PC-3 (cell line): ENCODE results near the gene GPR152. TPM values are rescaled to one million over a fixed set of nuclear protein-coding genes. Genes with fewer than 3 reads are reported as not detected.
"Not testable (repeated sequence)": the region's sequence is repeated elsewhere in the genome, so short reads cannot be mapped to it uniquely, and the experiment has no call there.

Source experiments
- ATAC-seq: fragments of 200-7000 bp; cut with Tn5 transposase; 2 replicates; pipeline ENCODE4 v1.9.1; 2020; ENCODE audit warnings: mild to moderate bottlenecking, moderate library complexity
- BruUV-seq: library from RNA; stranded (reverse); fragments of 400-500 nt; replicated peaks from 2 replicates; lab custom pipeline; 2021; lab: Mats Ljungman, UMichigan
- CTCF ChIA-PET: fragments of 300-600 bp; sonication (Branson Sonifier 250); formaldehyde crosslinking; loops from one replicate; lab custom pipeline; 2022; ENCODE audit warnings: antibody characterized with exemption; lab: Charles Lee
- POLR2A ChIA-PET: fragments of 300-600 bp; sonication (Branson Sonifier 250); formaldehyde crosslinking; loops from one replicate; lab custom pipeline; 2022; ENCODE audit warnings: antibody characterized with exemption; ENCODE audit not compliant: unreplicated experiment; lab: Charles Lee
- DNase-seq: peaks from one replicate; pipeline ENCODE4 v3.0.0-alpha.2; 2015
- H2AFZ ChIP-seq: fragments of 300-600 bp; sonication (generic); 2 replicates; pipeline ENCODE4 v1.6.0; 2016; ENCODE audit warnings: antibody characterized with exemption, low read length
- H3F3A ChIP-seq: fragments of 300-600 bp; sonication (generic); one replicate; pipeline ENCODE4 v1.6.0; 2017; ENCODE audit warnings: antibody characterized with exemption, low read length, control low read depth, mild to moderate bottlenecking; ENCODE audit not compliant: unreplicated experiment
- H3K27ac ChIP-seq: fragments of 300-600 bp; sonication (generic); 2 replicates; pipeline ENCODE4 v1.5.1; 2016; ENCODE audit warnings: mild to moderate bottlenecking, low read length
- H3K27me3 ChIP-seq: fragments of 300-600 bp; sonication (generic); 2 replicates; pipeline ENCODE4 v1.6.1; 2016; ENCODE audit warnings: low read length, mixed read lengths
- H3K36me3 ChIP-seq: fragments of 300-600 bp; sonication (generic); 2 replicates; pipeline ENCODE4 v1.6.1; 2016; ENCODE audit warnings: low read depth, mixed run types, low read length, mixed read lengths
- H3K4me1 ChIP-seq: fragments of 300-600 bp; sonication (generic); 2 replicates; pipeline ENCODE4 v1.5.1; 2016; ENCODE audit warnings: low read length; ENCODE audit not compliant: insufficient read depth
- H3K4me2 ChIP-seq: fragments of 300-600 bp; sonication (generic); 2 replicates; pipeline ENCODE4 v1.6.0; 2016; ENCODE audit warnings: low read length
- H3K4me3 ChIP-seq: fragments of 300-600 bp; sonication (generic); 2 replicates; pipeline ENCODE4 v1.5.1; 2016; ENCODE audit warnings: mild to moderate bottlenecking, low read length, mixed read lengths
- H3K79me2 ChIP-seq: fragments of 300-600 bp; sonication (generic); 2 replicates; pipeline ENCODE4 v1.6.1; 2017; ENCODE audit warnings: low read length, mixed read lengths
- H3K9ac ChIP-seq: fragments of 300-600 bp; sonication (generic); 2 replicates; pipeline ENCODE4 v1.6.0; 2016; ENCODE audit warnings: mild to moderate bottlenecking, low read length
- H3K9me2 ChIP-seq: fragments of 300-600 bp; sonication (generic); replicated peaks from 2 replicates; pipeline ENCODE4 v1.6.1; 2016; ENCODE audit warnings: mixed run types, low read length, mixed read lengths
- H3K9me3 ChIP-seq: fragments of 300-600 bp; sonication (generic); 2 replicates; pipeline ENCODE4 v1.6.1; 2016; ENCODE audit warnings: low read length, mixed read lengths
- H4K20me1 ChIP-seq: fragments of 300-600 bp; sonication (generic); 2 replicates; pipeline ENCODE4 v1.6.1; 2016; ENCODE audit warnings: low read length, mixed read lengths
- EZH2 ChIP-seq: fragments of 300-600 bp; sonication (generic); IDR thresholded peaks from one replicate; pipeline ENCODE4 v1.6.1; 2017; ENCODE audit warnings: antibody characterized with exemption, mild to moderate bottlenecking, low read length; ENCODE audit not compliant: unreplicated experiment
- EZH2phosphoT487 ChIP-seq: fragments of 300-600 bp; sonication (generic); IDR thresholded peaks from 2 replicates; pipeline ENCODE4 v1.6.1; 2018; ENCODE audit warnings: mild to moderate bottlenecking, antibody characterized with exemption, low read length, borderline replicate concordance
- intact Hi-C: fragments of 100-400 bp; cut with micrococcal nuclease; formaldehyde crosslinking; loops from 2 replicates; pipeline ENCODE4 v1.9.0; 2023
- total RNA-seq: library from RNA; depleted of rRNA; stranded (reverse); fragments of >200 nt; gene quantifications from 2 replicates; pipeline ENCODE4 v1.2.3, GENCODE V29; 2014
- TF ChIP-seq, protein P1 (sequence below): fragments of 300-600 bp; sonication (generic); conservative IDR thresholded peaks from 2 replicates; pipeline ENCODE4 v1.5.1; 2017; ENCODE audit warnings: antibody characterized with exemption, low read depth, mild to moderate bottlenecking, low read length

The GPR152 gene
- total RNA-seq, 1 experiment from 2014 or later, result not detected

DNA sequence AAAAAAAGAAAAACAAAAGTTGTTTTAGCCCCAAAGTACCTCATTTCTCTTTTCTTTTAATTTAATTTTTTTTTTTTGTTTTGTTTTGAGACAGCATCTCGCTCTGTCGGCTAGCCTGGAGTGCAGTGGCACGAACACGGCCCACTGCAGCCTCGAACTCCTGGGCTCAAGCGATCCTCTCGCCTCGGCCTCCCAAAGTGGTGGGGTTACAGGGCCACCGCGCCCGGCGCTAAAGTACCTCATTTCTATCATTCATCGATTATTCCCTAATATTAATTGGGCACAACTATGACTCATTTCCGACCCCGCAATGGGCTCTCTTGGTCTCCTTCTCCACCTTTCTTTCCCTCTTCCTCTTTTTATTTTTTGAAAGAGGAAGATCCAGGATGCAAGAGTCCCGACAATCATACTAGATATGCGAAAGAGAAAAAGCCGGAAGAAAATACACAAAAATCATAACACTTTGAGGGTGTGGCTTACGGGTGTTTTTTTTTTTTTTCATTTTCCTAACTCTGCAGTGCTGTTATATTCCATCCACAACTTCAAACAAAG is 29.8 kb upstream of the GPR152 start:
- H2AFZ ChIP-seq, result peak overlapping the region; percentile 82
- no peaks in the 10 kb centered on the region for H3F3A ChIP-seq
- peak overlapping the region; percentile 73 for H3K4me3 ChIP-seq
- DNase-seq, result no peak
- intact Hi-C loops, result loop anchor here (2.0 kb wide), 1 partner anchor 22 kb away; the partner anchor contains the start of gene PITPNM1
- BruUV-seq, result TSS peak; percentile 97
- POLR2A ChIA-PET, result no interaction called here
- H3K27ac ChIP-seq, result no peak overlapping the region
- CTCF ChIA-PET, result interaction anchor here (0.6 kb wide), 1 partner anchor 107 kb away, joined by 7 read pairs; no protein-coding TSS in a partner anchor
- H3K79me2 ChIP-seq, result peaks cover 23% of the 10 kb centered on the region
- TF ChIP-seq EZH2 (no peak), EZH2phosphoT487 (no peak)
- TF ChIP-seq, protein P1, sequence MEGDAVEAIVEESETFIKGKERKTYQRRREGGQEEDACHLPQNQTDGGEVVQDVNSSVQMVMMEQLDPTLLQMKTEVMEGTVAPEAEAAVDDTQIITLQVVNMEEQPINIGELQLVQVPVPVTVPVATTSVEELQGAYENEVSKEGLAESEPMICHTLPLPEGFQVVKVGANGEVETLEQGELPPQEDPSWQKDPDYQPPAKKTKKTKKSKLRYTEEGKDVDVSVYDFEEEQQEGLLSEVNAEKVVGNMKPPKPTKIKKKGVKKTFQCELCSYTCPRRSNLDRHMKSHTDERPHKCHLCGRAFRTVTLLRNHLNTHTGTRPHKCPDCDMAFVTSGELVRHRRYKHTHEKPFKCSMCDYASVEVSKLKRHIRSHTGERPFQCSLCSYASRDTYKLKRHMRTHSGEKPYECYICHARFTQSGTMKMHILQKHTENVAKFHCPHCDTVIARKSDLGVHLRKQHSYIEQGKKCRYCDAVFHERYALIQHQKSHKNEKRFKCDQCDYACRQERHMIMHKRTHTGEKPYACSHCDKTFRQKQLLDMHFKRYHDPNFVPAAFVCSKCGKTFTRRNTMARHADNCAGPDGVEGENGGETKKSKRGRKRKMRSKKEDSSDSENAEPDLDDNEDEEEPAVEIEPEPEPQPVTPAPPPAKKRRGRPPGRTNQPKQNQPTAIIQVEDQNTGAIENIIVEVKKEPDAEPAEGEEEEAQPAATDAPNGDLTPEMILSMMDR, result no peak
- H3K9me3 ChIP-seq, result no peaks in the 10 kb centered on the region
- H3K27me3 ChIP-seq, result no peaks in the 10 kb centered on the region
- H3K9ac ChIP-seq, result peak overlapping the region; percentile 73
- H3K4me2 ChIP-seq, result peak overlapping the region; percentile 90
- H3K9me2 ChIP-seq, result no peaks in the 10 kb centered on the region
- peaks cover 15% of the 10 kb centered on the region for H3K4me1 ChIP-seq
- peak; percentile 17 for ATAC-seq
- H4K20me1 ChIP-seq, result no peaks in the 10 kb centered on the region
- H3K36me3 ChIP-seq, result no peaks in the 10 kb centered on the region

GRCh38 chr11:67477344-67478050 is 25.0 kb upstream of the GPR152 start:
- intact Hi-C loops, result not testable (repeated sequence)

GRCh38 chr11:67476692-67477091 is 24.2 kb upstream of the GPR152 start:
- DNase-seq, H3K4me1 ChIP-seq, H3K4me3 ChIP-seq, H3K4me2 ChIP-seq, H3K9ac ChIP-seq, H4K20me1 ChIP-seq, ATAC-seq, POLR2A ChIA-PET, CTCF ChIA-PET, H3K36me3 ChIP-seq, H3K27me3 ChIP-seq, H3K9me3 ChIP-seq, H3K27ac ChIP-seq, H2AFZ ChIP-seq, H3K9me2 ChIP-seq, H3F3A ChIP-seq, BruUV-seq, H3K79me2 ChIP-seq, intact Hi-C loops: not testable (repeated sequence)

More at GRCh38 chr11:67477344-67478050, 25.0 kb upstream of the GPR152 start:
- BruUV-seq, H3F3A ChIP-seq, DNase-seq, POLR2A ChIA-PET, H3K27ac ChIP-seq, H3K9me3 ChIP-seq, H2AFZ ChIP-seq, H3K4me2 ChIP-seq, H3K36me3 ChIP-seq, H3K4me3 ChIP-seq, H3K4me1 ChIP-seq, H4K20me1 ChIP-seq, H3K9me2 ChIP-seq, H3K79me2 ChIP-seq, H3K9ac ChIP-seq, H3K27me3 ChIP-seq, ATAC-seq, CTCF ChIA-PET: not testable (repeated sequence)
